Liver (tissue), 9 donors: Measurements from ENCODE around the gene EEFSEC. TPM values are rescaled to one million over a fixed set of nuclear protein-coding genes. Genes with fewer than 3 reads are reported as not detected.

Source experiments
- DNase-seq: peaks from one replicate; pipeline ENCODE4 v3.0.0-alpha.2; 2017; ENCODE audit warnings: low spot score
- H3K27ac ChIP-seq, 2 donors: one replicate each; pipeline ENCODE4 v1.7.0; 2013; ENCODE audit warnings: inconsistent platforms in 2 of 2, low read length in 2 of 2, control low read depth in 1 of 2, low read depth in 1 of 2, mild to moderate bottlenecking in 1 of 2
- H3K27me3 ChIP-seq, 4 donors: one replicate each; pipeline versions ENCODE4 v1.6.1 to v1.7.0; 2013; ENCODE audit warnings: low read length in 3 of 4, inconsistent platforms in 1 of 4, mild to moderate bottlenecking in 1 of 4, moderate library complexity in 1 of 4; ENCODE audit not compliant: control insufficient read depth in 4 of 4, insufficient read depth in 4 of 4
- H3K36me3 ChIP-seq, 4 donors: one replicate each; pipeline versions ENCODE4 v1.6.1 to v1.7.0; 2013; ENCODE audit warnings: low read length in 3 of 4, mild to moderate bottlenecking in 3 of 4, low read depth in 1 of 4, moderate library complexity in 1 of 4; ENCODE audit not compliant: control insufficient read depth in 4 of 4, insufficient read depth in 3 of 4
- H3K4me1 ChIP-seq, 4 donors: one replicate each; pipeline versions ENCODE4 v1.6.1 to v1.7.0; 2013; ENCODE audit warnings: low read length in 3 of 4, mild to moderate bottlenecking in 3 of 4, moderate library complexity in 1 of 4; ENCODE audit not compliant: control insufficient read depth in 4 of 4, insufficient read depth in 4 of 4
- H3K4me3 ChIP-seq, 3 donors: one replicate each; pipeline versions ENCODE4 v1.6.1 to v1.7.0; 2013; ENCODE audit warnings: low read length in 3 of 3, control low read depth in 1 of 3, low read depth in 1 of 3, mild to moderate bottlenecking in 1 of 3
- H3K9ac ChIP-seq, 2 donors: one replicate each; pipeline ENCODE4 v1.7.0; 2013; ENCODE audit warnings: low read length in 2 of 2, mild to moderate bottlenecking in 2 of 2, moderate library complexity in 2 of 2, control low read depth in 1 of 2, low read depth in 1 of 2
- H3K9me3 ChIP-seq, 4 donors: one replicate each; pipeline versions ENCODE4 v1.6.1 to v1.7.0; 2013; ENCODE audit warnings: low read length in 3 of 4; ENCODE audit not compliant: control insufficient read depth in 4 of 4
- FOXA1 ChIP-seq: IDR thresholded peaks from 2 replicates; pipeline ENCODE4 v1.6.1; 2016; ENCODE audit warnings: antibody characterized with exemption
- FOXA2 ChIP-seq: IDR thresholded peaks from 2 replicates; pipeline ENCODE4 v1.6.1; 2016; ENCODE audit warnings: antibody characterized with exemption
- HNF4A ChIP-seq, 2 donors: conservative IDR thresholded peaks; 2 replicates each; pipeline ENCODE4 v1.6.1; 2016; ENCODE audit warnings: antibody characterized with exemption in 2 of 2, mild to moderate bottlenecking in 2 of 2
- HNF4G ChIP-seq: IDR thresholded peaks from 2 replicates; pipeline ENCODE4 v1.6.1; 2016; ENCODE audit warnings: antibody characterized with exemption
- NR2F2 ChIP-seq: IDR thresholded peaks from 2 replicates; pipeline ENCODE4 v1.6.1; 2016; ENCODE audit warnings: antibody characterized with exemption
- RAD21 ChIP-seq, 2 donors: IDR thresholded peaks; 2 replicates each; pipeline ENCODE4 v1.6.1; 2016; ENCODE audit warnings: antibody characterized with exemption in 2 of 2, mild to moderate bottlenecking in 2 of 2
- RXRA ChIP-seq, 2 donors: IDR thresholded peaks; 2 replicates each; pipeline ENCODE4 v1.6.1; 2017 to 2018; ENCODE audit warnings: antibody characterized with exemption in 2 of 2, mild to moderate bottlenecking in 1 of 2
- SP1 ChIP-seq: IDR thresholded peaks from 2 replicates; pipeline ENCODE4 v1.6.1; 2018; ENCODE audit warnings: antibody characterized with exemption, mild to moderate bottlenecking
- TAF1 ChIP-seq: conservative IDR thresholded peaks from 2 replicates; pipeline ENCODE4 v1.6.1; 2016; ENCODE audit warnings: antibody characterized with exemption, mild to moderate bottlenecking
- YY1 ChIP-seq: IDR thresholded peaks from 2 replicates; pipeline ENCODE4 v1.6.1; 2016; ENCODE audit warnings: antibody characterized with exemption, mild to moderate bottlenecking
- WGBS: extraction: QIAGEN DNeasy Blood & Tissue Kit; methylation state at CpG from one replicate; pipeline ENCODE4 v1.1.7; 2013; 5-methylcytosine and 5-hydroxymethylcytosine counted together
- polyA plus RNA-seq, 2 donors: library from polyadenylated mRNA; stranded (reverse) in 1 of 2; unstranded in 1 of 2; fragments of 200-250 nt in 1 of 2; fragments of >200 nt in 1 of 2; fragmentation: Nextera tagmentation in 1 of 2; extraction: Ambion mirVana in 1 of 2; gene quantifications; one replicate each; pipeline versions ENCODE4 v1.2.1 to v1.2.3, GENCODE V29; 2013 to 2015
- total RNA-seq, 2 donors: library from RNA; depleted of rRNA; stranded (reverse); fragments of >200 nt; gene quantifications; one replicate each; pipeline ENCODE4 v1.2.3, GENCODE V29; 2014
- TF ChIP-seq, protein P1 (sequence below): IDR thresholded peaks from 2 replicates; pipeline ENCODE4 v1.6.1; 2016; ENCODE audit warnings: antibody characterized with exemption, mild to moderate bottlenecking
- TF ChIP-seq, protein P2 (sequence below): fragments of 150-350 bp; IDR thresholded peaks from 2 replicates; pipeline ENCODE4 v1.5.1; 2017; ENCODE audit warnings: improper control_type of control experiment, low read depth, low read length; ENCODE audit not compliant: missing input control
- TF ChIP-seq, protein P3 (sequence below): IDR thresholded peaks from 2 replicates; pipeline ENCODE4 v1.6.1; 2016; ENCODE audit warnings: antibody characterized with exemption
- TF ChIP-seq, protein P4 (sequence below): IDR thresholded peaks from 2 replicates; pipeline ENCODE4 v1.6.1; 2016; ENCODE audit warnings: antibody characterized with exemption
- donor health status: healthy.
- donor health status: healthy.
- donor health status: healthy.
- donor health status: healthy.
- donor health status: healthy.

Gene EEFSEC
- total and polyA plus RNA-seq, 4 donors, result 8.4 to 13.1 (median 10.7) TPM

DNA sequence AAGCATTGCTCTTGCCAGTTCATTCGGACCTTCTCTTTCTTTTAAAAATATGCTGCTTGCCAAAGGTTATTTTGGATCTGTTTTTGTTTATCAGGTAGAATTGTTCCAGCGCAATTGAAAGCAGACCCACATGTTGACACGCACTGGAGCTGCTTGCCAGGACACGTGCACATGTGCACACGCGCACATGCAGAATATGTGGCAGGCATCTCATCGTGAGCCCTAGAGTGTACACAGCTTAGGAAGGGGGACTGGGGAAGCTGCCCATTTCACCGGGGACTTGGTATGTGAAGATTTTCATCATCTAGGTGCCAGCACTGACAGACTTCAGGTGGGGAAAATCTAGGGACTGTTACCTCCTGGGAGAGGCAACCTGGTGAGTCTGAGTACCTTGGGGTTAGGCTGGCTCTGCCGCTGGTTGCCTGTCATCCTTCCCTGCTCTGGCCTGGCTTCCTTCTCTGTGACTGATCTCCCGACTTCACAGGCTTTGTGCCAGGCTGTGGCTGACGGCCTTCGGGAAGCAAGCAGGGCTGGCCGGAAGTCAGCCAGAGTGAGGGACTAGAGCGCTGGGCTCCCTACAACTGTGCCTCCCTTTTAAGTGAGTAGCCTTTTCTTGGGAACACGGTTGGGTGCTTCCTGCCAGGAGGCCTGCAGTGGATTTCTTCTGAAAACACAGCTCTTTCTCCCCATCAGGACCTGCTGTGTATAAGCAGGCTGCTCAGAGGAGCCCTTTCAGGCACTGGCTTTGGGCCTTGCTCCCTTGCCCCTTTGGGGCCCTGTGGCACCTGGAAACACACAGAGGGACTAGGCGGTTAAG lies 129.3 kb downstream of the EEFSEC start:
- TF ChIP-seq HNF4A (conservative IDR thresholded peaks at IDR 0.05), result peak in 1 of 2 donors; percentile 14
- TF ChIP-seq, protein P1, sequence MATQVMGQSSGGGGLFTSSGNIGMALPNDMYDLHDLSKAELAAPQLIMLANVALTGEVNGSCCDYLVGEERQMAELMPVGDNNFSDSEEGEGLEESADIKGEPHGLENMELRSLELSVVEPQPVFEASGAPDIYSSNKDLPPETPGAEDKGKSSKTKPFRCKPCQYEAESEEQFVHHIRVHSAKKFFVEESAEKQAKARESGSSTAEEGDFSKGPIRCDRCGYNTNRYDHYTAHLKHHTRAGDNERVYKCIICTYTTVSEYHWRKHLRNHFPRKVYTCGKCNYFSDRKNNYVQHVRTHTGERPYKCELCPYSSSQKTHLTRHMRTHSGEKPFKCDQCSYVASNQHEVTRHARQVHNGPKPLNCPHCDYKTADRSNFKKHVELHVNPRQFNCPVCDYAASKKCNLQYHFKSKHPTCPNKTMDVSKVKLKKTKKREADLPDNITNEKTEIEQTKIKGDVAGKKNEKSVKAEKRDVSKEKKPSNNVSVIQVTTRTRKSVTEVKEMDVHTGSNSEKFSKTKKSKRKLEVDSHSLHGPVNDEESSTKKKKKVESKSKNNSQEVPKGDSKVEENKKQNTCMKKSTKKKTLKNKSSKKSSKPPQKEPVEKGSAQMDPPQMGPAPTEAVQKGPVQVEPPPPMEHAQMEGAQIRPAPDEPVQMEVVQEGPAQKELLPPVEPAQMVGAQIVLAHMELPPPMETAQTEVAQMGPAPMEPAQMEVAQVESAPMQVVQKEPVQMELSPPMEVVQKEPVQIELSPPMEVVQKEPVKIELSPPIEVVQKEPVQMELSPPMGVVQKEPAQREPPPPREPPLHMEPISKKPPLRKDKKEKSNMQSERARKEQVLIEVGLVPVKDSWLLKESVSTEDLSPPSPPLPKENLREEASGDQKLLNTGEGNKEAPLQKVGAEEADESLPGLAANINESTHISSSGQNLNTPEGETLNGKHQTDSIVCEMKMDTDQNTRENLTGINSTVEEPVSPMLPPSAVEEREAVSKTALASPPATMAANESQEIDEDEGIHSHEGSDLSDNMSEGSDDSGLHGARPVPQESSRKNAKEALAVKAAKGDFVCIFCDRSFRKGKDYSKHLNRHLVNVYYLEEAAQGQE, result no peak
- 42% methylated on average over 16 of the region's 16 CpGs for WGBS
- Histone ChIP-seq H3K9ac (no peak overlapping the region), H3K27ac (peak overlapping the region in 1 of 2 donors; percentile 32), H3K4me1 (peaks cover 3 to 14% (median 10%) of the 10 kb centered on the region in 4 donors), H3K9me3 (no peaks in the 10 kb centered on the region), H3K27me3 (no peaks in the 10 kb centered on the region), H3K36me3 (peaks cover 0 to 3% (median under 1%) of the 10 kb centered on the region in 4 donors), H3K4me3 (no peak overlapping the region)
- peak; percentile 30 for DNase-seq

DNA sequence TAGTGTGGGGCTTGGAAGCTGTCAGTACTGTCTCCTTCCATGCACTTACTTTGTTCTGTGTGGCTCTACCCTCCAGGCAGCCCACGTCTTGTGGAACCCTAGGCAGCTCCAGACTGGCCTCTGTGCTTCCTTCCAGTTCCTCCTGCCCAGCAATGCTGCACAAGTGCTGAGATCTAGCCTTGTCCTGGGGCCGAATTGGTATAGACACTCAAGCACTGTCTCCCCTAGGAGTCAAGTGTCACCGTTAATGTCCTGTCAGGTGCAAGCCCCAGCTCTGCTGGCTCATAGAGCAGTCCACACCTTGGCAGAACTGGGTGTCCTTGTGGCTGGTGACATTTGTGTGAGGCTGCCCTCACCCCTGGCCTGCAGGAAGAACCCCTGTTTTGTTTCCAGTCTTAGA lies 130.1 kb downstream of the EEFSEC start:
- 95% methylated on average over 3 of the region's 3 CpGs for WGBS
- H3K9me3 ChIP-seq, result no peaks in the 10 kb centered on the region
- peak; percentile 14 for DNase-seq
- peaks cover 0 to 3% (median under 1%) of the 10 kb centered on the region in 4 donors for H3K36me3 ChIP-seq
- TF ChIP-seq TAF1, result no peak
- TF ChIP-seq, protein P2, sequence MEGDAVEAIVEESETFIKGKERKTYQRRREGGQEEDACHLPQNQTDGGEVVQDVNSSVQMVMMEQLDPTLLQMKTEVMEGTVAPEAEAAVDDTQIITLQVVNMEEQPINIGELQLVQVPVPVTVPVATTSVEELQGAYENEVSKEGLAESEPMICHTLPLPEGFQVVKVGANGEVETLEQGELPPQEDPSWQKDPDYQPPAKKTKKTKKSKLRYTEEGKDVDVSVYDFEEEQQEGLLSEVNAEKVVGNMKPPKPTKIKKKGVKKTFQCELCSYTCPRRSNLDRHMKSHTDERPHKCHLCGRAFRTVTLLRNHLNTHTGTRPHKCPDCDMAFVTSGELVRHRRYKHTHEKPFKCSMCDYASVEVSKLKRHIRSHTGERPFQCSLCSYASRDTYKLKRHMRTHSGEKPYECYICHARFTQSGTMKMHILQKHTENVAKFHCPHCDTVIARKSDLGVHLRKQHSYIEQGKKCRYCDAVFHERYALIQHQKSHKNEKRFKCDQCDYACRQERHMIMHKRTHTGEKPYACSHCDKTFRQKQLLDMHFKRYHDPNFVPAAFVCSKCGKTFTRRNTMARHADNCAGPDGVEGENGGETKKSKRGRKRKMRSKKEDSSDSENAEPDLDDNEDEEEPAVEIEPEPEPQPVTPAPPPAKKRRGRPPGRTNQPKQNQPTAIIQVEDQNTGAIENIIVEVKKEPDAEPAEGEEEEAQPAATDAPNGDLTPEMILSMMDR, result no peak
- TF ChIP-seq SP1, result no peak
- no peak for TF ChIP-seq HNF4G
- no peak for TF ChIP-seq FOXA1
- TF ChIP-seq FOXA2, result no peak
- TF ChIP-seq HNF4A (conservative IDR thresholded peaks at IDR 0.05), result no peak
- TF ChIP-seq RXRA (IDR thresholded peaks at IDR 0.05), result no peak
- no peak for TF ChIP-seq YY1
- TF ChIP-seq, protein P3, sequence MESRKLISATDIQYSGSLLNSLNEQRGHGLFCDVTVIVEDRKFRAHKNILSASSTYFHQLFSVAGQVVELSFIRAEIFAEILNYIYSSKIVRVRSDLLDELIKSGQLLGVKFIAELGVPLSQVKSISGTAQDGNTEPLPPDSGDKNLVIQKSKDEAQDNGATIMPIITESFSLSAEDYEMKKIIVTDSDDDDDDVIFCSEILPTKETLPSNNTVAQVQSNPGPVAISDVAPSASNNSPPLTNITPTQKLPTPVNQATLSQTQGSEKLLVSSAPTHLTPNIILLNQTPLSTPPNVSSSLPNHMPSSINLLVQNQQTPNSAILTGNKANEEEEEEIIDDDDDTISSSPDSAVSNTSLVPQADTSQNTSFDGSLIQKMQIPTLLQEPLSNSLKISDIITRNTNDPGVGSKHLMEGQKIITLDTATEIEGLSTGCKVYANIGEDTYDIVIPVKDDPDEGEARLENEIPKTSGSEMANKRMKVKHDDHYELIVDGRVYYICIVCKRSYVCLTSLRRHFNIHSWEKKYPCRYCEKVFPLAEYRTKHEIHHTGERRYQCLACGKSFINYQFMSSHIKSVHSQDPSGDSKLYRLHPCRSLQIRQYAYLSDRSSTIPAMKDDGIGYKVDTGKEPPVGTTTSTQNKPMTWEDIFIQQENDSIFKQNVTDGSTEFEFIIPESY, result no peak
- TF ChIP-seq, protein P4, sequence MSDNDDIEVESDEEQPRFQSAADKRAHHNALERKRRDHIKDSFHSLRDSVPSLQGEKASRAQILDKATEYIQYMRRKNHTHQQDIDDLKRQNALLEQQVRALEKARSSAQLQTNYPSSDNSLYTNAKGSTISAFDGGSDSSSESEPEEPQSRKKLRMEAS, result no peak
- TF ChIP-seq RAD21 (IDR thresholded peaks at IDR 0.05), result no peak
- no peak for TF ChIP-seq NR2F2
- TF ChIP-seq, protein P1, result no peak
- H3K9ac ChIP-seq, result no peak overlapping the region
- no peak overlapping the region for H3K4me3 ChIP-seq
- no peak overlapping the region for H3K27ac ChIP-seq
- H3K4me1 ChIP-seq, result peaks cover 3 to 14% (median 10%) of the 10 kb centered on the region in 4 donors
- no peaks in the 10 kb centered on the region for H3K27me3 ChIP-seq
